Activated CD4-positive, alpha-beta T cell treated with anti-CD3 and anti-CD28 coated beads for 1 hour (primary cell): ENCODE data around the gene CDC42SE1.
A peak's percentile ranks its signal among the peaks of the same experiment; 100 is the strongest.
"Not testable (repeated sequence)": the region's sequence is repeated elsewhere in the genome, so short reads cannot be mapped to it uniquely, and the experiment has no call there.

Experiments used
- DNase-seq: peaks from one replicate; pipeline ENCODE4 v3.0.0-alpha.2; 2020

CDC42SE1 gene, protein sequence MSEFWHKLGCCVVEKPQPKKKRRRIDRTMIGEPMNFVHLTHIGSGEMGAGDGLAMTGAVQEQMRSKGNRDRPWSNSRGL

DNA sequence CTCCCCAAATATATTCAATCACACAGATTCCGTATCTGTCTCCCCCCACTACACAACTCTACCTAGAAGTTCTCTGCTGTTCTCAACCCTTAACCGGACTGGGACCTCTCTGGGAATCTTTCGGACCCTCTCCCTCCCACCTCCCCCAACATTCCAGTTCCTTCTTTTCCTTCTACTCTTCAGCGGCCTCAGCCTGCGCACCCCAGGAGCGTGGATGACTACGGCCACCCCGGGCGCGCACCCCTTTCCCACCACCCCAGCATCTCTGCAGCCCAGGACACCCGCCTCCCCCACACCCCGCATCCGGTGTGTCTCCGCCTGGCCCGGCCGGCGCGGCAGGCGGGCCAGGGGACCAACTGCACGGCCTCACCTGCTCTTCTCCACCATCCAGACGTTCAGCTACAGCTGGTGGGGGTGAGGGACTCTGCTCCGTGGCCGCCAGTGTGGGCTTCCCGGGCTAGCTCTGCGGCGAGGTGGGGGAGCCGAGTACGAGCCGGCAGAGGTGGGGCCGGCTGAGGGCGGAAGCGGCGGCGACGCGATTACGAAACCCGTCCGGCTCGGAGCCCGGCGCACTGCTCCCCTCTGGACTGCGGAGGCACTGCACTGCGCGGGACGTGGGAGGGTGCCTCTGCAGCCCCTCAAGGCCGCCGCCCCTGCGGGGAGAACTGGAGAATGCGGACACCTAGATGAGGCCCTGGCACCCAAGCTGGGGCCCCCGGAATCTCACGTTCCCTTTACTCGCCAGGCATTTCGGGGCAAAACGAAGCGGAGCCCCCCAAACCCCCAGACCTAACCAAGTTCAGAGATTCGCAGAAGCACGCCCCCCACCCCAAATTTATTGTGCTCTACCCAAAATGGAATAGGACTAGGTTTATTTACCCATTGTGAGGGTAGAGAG, at the start of gene CDC42SE1:
Gene CDC42SE1, minus strand, starts transcription at position 514 of the 898 bp plus-strand sequence. CDS start 3,892 bp downstream, outside the sequence.
- DNase-seq, result peak; percentile 76

DNA sequence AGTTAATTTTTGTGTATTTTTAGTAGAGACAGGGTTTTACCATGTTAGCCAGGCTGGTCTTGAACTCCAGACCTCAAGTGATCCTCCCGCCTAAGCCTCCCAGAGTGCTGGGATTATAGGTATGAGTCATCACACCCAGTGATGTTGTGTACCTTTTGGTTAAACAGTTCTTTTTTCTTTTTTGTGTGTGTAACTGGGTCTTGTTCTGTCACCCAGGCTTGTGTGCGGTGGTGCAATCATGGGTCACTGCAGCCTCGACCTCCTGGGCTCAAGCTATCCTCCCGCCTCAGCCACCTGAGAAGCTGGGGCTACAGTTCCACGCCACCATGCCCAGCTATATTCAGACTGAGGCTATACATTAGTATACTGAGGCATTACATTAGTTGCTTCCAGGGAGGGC, 48.9 kb upstream of the CDC42SE1 start:
- no peak for DNase-seq

DNA sequence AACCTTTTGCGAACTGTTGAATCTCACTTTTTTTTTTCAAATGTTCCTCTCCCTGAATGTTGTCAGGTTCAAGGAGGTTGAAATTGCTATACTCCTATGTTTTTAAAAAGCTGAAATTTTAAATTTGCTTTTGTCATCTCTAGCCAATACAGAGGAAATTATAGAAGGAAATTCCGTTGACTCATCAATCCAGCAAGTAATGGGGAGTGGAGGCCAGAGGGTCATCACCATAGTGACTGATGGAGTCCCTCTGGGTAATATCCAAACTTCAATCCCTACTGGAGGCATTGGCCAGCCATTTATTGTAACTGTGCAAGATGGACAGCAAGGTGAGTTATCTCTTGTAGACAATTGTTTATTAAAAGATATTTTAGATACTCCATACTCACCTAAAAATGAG, 47.5 kb upstream of the CDC42SE1 start:
- DNase-seq, result no peak

DNA sequence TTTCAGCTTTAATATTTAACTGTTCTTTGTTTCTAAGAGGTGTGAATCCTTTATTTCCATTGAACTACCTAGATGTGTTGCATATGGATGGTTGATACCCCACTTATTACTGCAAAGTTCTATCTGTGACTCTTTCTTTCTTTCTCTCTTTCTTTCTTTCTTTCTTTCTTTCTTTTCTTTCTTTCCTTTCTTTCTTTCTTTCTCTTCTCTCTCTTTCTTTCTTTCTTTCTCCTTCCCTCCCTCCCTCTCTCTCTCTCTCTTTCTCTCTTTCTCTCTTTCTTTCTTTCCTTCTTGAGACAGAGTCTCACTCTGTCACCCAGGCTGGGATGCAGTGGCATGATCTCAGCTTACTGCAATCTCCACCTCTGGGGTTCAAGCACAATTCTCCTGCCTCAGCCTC, 45.2 kb upstream of the CDC42SE1 start:
- DNase-seq, result no peak

DNA sequence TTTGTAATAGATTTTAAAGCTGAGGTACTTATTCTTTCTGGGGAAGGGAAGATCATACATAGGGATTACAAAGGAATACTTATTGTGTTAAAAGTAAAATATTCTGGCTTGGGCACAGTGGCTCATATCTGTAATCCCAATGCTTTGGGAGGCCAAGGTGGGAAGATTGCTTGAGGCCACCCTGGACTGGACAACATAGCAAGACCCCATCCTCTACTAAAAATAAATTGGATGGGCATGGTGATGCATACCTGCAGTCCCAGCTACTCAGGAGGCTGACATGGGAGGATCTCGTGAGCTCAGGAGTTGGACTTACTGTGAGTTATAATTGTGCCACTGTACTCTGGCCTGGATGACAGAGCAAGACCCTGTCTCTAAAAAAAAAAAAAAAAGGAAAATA, 38.7 kb upstream of the CDC42SE1 start:
- DNase-seq, result no peak

DNA sequence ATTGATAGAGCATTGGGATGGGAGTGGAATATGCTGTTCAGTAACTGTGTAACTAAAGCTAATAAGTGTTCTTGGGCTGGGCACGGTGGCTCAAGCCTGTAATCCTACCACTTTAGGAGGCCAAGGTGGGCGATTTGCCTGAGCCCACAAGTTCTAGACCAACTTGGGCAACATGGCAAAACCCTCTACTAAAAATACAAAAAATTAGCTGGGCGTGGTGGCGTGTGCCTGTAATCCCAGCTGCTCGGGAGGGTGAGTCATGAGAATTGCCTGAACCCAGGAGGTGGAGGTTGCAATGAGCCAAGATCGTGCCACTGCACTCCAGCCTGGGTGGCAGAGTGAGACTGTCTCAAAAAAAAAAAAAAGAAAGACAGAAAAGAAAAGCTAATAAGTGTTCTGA, 38.0 kb upstream of the CDC42SE1 start:
- DNase-seq, result not testable (repeated sequence)

DNA sequence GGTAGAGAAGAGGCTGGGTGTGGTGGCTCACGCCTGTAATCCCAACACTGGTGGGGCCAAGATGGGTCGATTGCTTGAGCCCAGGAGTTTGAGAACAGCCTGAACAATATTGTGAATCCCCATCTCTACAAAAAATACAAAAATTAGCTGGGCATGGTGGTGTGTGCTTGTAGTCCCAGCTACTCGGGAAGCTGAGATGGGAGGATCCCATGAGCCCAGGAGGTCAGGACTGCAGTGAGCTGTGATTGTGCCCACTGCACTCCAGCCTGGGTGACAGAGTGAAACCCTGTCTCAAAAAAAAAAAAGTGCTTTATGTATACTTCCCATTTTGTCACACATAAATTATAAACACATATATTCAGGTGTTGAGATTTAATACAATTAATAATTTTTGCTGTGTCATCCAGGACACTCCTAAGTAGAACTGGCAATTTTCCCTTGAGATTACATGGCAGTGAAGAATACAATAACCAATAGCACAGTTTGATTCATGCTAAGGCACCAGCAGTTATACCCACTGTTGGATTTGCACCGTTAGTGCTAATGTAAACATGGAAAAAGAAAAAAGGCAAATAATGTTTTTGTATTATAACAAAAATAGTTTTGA, 26.6 kb upstream of the CDC42SE1 start:
- no peak for DNase-seq

GRCh38 chr1:151072224-151072623, 12.8 kb upstream of the CDC42SE1 start:
- no peak for DNase-seq

- DNase-seq, result peak; percentile 74
These were observed 11.3 kb upstream of the CDC42SE1 start, which contains the start of gene GABPB2 for GRCh38 chr1:151070474-151071276. TSS of gene GABPB2 (plus strand) at chr1:151070761. CDS start at chr1:151088190, 17,429 bp downstream.

- DNase-seq, result no peak
These were observed 9.7 kb upstream of the CDC42SE1 start for GRCh38 chr1:151069103-151069486.

DNA sequence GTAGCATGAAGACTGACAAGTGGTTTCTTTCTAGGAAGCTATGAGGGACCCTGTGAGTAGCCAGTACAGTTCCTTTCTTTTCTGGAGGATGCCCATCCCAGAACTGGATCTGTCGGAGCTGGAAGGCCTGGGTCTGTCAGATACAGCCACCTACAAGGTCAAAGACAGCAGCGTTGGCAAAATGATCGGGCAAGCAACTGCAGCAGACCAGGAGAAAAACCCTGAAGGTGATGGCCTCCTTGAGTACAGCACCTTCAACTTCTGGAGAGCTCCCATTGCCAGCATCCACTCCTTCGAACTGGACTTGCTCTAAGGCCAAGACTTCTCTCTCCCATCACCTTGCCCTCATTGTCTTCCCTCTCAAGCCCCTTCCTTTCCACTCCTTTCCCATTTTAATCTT, 7.8 kb upstream of the CDC42SE1 start:
- DNase-seq, result no peak

- no peak for DNase-seq
These were observed 5.7 kb upstream of the CDC42SE1 start for GRCh38 chr1:151065089-151065645.

GRCh38 chr1:151062741-151063371, 3.4 kb upstream of the CDC42SE1 start:
- no peak for DNase-seq

DNA sequence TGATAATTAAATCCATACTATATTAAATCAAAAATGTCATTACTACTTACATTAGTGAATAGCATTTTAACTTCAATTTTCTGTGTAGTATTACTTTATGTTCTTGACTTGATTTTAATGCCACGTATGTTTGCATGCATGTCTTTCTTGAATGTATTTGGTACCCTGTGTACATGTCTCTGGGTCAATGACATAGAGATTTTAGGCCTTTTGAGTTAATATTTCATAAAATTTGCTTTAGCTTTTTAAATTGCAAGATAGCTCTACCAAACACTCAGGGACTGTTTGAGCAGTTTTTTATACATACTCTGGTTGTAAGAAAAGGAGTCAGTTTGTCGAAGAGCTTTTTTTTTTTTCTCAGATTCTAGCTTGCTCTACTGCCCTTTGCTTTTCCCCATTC, 2.3 kb upstream of the CDC42SE1 start:
- no peak for DNase-seq

DNA sequence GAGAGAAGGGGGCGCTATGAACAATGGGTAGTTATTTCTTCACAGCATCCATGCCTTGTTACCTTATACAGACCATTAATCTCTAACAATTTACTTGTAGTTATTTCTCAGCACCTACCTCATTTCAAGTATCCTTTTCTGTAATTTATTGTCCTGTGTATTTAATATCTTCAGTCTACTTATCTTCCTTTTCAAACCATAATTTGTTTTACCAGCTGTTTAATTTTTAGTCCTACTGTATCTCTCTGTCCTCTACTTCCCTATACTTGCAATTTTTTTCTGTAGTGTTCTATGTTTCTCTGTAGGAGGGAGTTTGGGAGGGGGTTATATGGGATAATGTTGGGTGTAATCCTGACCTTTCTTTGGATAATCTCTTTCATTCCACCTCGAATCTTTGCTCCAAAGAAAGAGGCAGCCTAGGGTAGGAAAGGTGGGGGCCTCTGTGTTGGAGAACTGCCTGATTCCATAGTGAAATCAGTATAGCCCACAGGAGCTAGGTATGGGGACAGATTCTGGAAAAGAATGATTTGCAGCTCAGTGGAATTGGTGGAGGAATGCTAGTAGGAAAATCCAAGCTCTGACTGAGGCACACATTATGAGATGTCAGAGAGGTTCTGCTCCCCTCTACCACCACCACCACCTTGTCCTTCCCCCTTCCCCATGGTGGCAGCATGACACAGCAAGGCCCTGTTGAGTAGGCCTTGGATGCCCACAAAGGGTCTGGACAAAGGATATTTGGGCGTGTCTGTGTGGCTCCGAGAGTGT, 1.4 kb upstream of the CDC42SE1 start:
- no peak for DNase-seq

DNA sequence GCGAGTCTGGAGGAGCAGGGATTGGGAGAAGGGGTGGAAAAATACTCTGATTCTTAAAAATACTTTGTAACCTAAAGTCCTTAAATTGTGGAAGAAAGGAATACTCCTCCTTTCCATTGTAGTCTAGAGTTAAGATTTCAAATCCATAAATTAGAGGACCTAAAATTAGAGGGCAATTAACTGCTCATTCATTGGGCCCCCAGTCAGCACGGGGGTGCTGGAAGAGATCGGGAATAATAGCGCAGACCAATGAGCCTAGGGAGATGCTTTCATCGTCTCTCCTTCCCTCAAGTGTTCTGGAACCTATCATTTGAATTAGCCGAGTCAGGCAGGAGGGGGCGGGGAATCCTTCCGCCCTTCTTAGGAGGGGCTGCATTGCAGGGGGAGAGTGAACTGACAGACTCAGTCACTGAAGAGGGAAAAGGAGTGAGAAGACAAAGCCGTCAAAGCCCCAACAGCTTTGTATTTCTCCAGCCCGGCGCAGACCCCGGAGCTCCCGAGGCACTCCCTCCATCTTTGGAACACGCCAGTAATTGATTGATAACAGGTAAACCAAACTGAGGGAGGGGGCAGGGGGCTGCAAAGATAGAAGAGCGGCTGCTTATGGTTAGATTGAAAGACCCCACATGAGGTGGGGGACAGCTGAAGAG, 710 bp upstream of the CDC42SE1 start, which contains the start of gene MLLT11:
Gene MLLT11, plus strand, starts transcription at position 391 of the 650 bp plus-strand sequence. CDS start 6,828 bp downstream, outside the sequence.
- no peak for DNase-seq

DNA sequence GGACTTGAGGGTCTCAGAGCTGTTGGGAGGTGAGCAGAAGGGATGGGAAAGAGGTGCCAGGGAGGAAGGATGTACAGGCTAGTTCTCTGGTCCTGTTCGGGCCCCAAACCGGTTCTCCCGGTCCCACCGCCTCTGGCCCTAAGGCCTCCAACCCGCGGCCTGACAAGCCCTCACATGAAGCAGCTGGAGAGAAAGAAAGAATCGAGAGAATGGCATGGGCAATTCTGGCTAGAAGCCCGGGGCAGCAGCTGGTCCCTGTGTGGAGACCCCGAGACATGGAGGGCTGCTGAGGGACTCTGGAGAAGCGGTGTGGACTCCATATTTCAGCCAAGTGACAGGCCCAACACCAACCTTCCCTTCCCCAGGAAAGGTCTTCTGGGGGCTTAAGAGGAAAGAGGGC, 730 bp downstream of the CDC42SE1 start:
- DNase-seq, result no peak

GRCh38 chr1:151056149-151056548, 3.3 kb downstream of the CDC42SE1 start:
- DNase-seq, result no peak

GRCh38 chr1:151055581-151055980, 3.8 kb downstream of the CDC42SE1 start:
- no peak for DNase-seq

- DNase-seq, result no peak
These were observed 4.4 kb downstream of the CDC42SE1 start for GRCh38 chr1:151054971-151055547.
